PFSK-1 (cell line): ENCODE measurements around the gene FBXO47.

Experiments
- FOXP2 ChIP-seq: optimal IDR thresholded peaks from 2 replicates; pipeline ENCODE3; 2011; ENCODE audit warnings: borderline replicate concordance, control low read depth, inconsistent platforms; ENCODE audit not compliant: insufficient read depth; ENCODE audit errors: extremely low read length, extremely low read depth
- POLR2AphosphoS5 ChIP-seq: IDR thresholded peaks from 2 replicates; pipeline ENCODE4 v1.6.1; 2012; ENCODE audit warnings: low read depth, mild to moderate bottlenecking, control low read depth, low read length, moderate library complexity
- SIN3A ChIP-seq: IDR thresholded peaks from 2 replicates; pipeline ENCODE4 v1.6.1; 2012; ENCODE audit warnings: mild to moderate bottlenecking, low read length, moderate library complexity, borderline replicate concordance; ENCODE audit not compliant: insufficient read depth
- TAF1 ChIP-seq: IDR thresholded peaks from 2 replicates; pipeline ENCODE4 v1.6.1; 2012; ENCODE audit warnings: low read length, control low read depth, borderline replicate concordance; ENCODE audit not compliant: insufficient read depth
- TF ChIP-seq, protein P1 (sequence below), 2 experiments: IDR thresholded peaks; 2 replicates each; pipeline versions ENCODE4 v1.6.1 to v1.8.0; 2011 to 2012; ENCODE audit warnings: low read depth in 2 of 2, low read length in 2 of 2, control low read depth in 1 of 2, inconsistent platforms in 1 of 2, mild to moderate bottlenecking in 1 of 2, moderate library complexity in 1 of 2; ENCODE audit not compliant: insufficient read depth in 1 of 2

The FBXO47 gene

GRCh38 chr17:38892083-38892482 lies 75.1 kb downstream of the FBXO47 start:
- TF ChIP-seq, protein P1, sequence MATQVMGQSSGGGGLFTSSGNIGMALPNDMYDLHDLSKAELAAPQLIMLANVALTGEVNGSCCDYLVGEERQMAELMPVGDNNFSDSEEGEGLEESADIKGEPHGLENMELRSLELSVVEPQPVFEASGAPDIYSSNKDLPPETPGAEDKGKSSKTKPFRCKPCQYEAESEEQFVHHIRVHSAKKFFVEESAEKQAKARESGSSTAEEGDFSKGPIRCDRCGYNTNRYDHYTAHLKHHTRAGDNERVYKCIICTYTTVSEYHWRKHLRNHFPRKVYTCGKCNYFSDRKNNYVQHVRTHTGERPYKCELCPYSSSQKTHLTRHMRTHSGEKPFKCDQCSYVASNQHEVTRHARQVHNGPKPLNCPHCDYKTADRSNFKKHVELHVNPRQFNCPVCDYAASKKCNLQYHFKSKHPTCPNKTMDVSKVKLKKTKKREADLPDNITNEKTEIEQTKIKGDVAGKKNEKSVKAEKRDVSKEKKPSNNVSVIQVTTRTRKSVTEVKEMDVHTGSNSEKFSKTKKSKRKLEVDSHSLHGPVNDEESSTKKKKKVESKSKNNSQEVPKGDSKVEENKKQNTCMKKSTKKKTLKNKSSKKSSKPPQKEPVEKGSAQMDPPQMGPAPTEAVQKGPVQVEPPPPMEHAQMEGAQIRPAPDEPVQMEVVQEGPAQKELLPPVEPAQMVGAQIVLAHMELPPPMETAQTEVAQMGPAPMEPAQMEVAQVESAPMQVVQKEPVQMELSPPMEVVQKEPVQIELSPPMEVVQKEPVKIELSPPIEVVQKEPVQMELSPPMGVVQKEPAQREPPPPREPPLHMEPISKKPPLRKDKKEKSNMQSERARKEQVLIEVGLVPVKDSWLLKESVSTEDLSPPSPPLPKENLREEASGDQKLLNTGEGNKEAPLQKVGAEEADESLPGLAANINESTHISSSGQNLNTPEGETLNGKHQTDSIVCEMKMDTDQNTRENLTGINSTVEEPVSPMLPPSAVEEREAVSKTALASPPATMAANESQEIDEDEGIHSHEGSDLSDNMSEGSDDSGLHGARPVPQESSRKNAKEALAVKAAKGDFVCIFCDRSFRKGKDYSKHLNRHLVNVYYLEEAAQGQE (IDR thresholded peaks at IDR 0.05; ENCODE audit: insufficient read depth in 1 of 2, low read depth in 2 of 2, low read length in 2 of 2), result no peak
- no peak for TF ChIP-seq POLR2AphosphoS5
- TF ChIP-seq FOXP2, result no peak

- TF ChIP-seq, protein P1 (IDR thresholded peaks at IDR 0.05; ENCODE audit: insufficient read depth in 1 of 2, low read depth in 2 of 2, low read length in 2 of 2), result no peak
- TF ChIP-seq TAF1 (no peak), SIN3A (no peak), POLR2AphosphoS5 (no peak), FOXP2 (no peak)
These were observed 75.8 kb downstream of the FBXO47 start for GRCh38 chr17:38891441-38891840.

DNA sequence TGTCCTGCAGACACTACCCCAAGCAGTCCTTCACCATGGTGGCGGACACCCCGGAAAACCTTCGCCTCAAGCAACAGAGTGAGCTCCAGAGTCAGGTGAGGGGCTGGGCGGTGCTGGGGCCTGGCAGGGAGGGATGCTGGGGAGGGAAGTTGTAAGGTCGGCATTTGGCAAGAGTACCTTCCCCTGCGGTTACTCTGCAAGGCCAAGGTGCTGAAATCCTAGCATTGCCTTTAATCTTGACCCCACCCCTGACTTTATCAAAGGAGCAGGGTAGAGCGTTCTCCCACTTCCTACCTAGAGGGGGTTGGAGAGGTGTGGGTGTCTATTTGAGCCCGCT lies 76.8 kb downstream of the FBXO47 start:
- TF ChIP-seq TAF1, result no peak
- TF ChIP-seq SIN3A, result no peak
- TF ChIP-seq, protein P1 (IDR thresholded peaks at IDR 0.05; ENCODE audit: insufficient read depth in 1 of 2, low read depth in 2 of 2, low read length in 2 of 2), result no peak
- TF ChIP-seq POLR2AphosphoS5, result no peak
- TF ChIP-seq FOXP2, result no peak

GRCh38 chr17:38889745-38890409 lies 77.3 kb downstream of the FBXO47 start:
- TF ChIP-seq SIN3A (no peak), FOXP2 (no peak)

GRCh38 chr17:38888842-38889241 lies 78.4 kb downstream of the FBXO47 start:
- TF ChIP-seq TAF1, result no peak
- TF ChIP-seq FOXP2, result no peak
- TF ChIP-seq, protein P1 (IDR thresholded peaks at IDR 0.05; ENCODE audit: insufficient read depth in 1 of 2, low read depth in 2 of 2, low read length in 2 of 2), result no peak
- TF ChIP-seq SIN3A, result no peak
- TF ChIP-seq POLR2AphosphoS5, result no peak
